GM18507 (cell line): Measurements from ENCODE around the gene SHLD1.

Experiments
- DNase-seq: peaks from one replicate; pipeline ENCODE4 v3.0.0; 2011; ENCODE audit warnings: low read depth; ENCODE audit not compliant: insufficient read length; ENCODE audit errors: extremely low spot score
- FAIRE-seq: peaks from 2 replicates; lab custom pipeline; 2011; peaks lifted over from hg19 to GRCh38; lab: Jason Lieb, UNC

The SHLD1 gene

DNA sequence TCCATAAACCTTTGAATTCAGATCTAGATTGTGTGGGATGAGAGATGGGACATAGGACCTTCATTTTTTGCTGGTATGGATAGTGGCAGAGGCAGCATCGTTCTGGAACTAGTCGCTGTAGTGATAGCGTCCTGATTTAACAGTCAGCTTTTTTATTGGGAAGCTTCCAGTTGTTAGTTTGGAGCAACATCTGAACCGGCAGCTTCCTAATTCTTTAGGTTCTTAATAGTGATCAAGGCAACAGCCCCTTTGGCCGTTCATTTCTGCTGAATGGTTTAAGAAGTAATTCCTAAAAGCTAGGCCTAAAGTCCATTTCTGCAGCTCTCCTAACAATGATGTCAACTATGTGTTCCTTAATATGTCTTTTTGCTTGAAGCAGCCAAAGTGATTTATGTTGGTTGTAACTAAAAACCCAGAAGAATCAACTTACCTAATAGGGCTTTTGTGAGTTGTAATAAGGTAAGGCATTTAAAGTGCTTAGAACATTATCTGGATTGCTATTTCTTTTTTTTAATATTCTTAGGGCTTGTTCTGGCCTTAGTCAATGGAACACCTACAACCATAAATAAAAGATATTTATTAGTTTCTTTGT lies 90.3 kb downstream of the SHLD1 start:
- FAIRE-seq (no peak), DNase-seq (no peak)

- DNase-seq (no peak), FAIRE-seq (no peak)
Observed at GRCh38 chr20:5841522-5841921, 91.3 kb downstream of the SHLD1 start.

DNA sequence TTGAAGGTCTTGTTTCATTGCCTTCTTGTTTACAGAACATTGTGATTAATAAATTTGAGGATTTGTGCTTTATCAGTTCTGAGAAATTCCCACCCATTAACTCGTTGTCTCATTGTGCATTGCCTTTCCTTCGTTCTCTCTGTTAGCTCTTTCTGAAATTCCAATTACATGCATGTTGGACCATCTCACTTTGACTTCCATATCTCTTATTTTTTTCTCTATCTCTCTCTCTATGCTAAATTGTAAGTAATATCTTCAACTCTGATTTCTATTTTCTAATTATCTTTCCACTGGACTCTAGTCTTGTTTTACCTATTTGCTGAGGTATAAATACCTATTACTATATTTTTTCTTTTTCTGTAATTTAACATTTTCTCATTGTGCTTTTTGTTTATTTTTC lies 92.3 kb downstream of the SHLD1 start:
- no peak for DNase-seq
- no peak for FAIRE-seq

- DNase-seq (peak; percentile 51), FAIRE-seq (peak; percentile 84)
Observed at GRCh38 chr20:5843054-5843592, 92.9 kb downstream of the SHLD1 start.

DNA sequence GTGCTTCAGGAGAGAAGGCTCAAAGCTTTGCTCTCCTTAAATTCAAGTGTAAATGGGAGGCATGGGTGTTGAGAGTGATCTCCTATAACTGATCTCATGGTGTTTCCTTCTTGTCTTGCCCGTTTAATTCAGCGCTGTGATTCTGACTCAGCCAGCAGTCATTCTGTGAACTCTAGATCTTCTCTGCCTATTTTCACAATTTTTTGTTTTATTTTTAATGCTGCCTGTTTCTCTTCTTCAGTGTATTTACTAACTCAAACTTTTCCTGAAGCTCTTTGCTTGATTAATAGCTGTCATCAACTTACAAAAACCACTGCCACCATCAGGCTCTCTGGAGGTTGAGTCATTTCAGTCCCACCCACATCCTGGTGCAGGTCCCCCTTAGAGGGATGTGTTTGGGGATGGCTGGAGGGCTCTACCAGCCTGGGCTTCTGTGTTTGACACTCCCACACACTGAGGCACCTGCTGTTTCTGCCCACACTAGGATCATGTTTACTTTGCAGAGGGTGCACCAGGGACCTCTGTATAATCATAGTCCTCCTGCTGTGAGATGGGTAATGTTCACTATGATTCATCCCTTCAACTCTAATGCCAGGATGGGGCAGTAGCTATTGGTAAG lies 94.0 kb downstream of the SHLD1 start:
- FAIRE-seq (peak; percentile 90), DNase-seq (peak; percentile 45)

DNA sequence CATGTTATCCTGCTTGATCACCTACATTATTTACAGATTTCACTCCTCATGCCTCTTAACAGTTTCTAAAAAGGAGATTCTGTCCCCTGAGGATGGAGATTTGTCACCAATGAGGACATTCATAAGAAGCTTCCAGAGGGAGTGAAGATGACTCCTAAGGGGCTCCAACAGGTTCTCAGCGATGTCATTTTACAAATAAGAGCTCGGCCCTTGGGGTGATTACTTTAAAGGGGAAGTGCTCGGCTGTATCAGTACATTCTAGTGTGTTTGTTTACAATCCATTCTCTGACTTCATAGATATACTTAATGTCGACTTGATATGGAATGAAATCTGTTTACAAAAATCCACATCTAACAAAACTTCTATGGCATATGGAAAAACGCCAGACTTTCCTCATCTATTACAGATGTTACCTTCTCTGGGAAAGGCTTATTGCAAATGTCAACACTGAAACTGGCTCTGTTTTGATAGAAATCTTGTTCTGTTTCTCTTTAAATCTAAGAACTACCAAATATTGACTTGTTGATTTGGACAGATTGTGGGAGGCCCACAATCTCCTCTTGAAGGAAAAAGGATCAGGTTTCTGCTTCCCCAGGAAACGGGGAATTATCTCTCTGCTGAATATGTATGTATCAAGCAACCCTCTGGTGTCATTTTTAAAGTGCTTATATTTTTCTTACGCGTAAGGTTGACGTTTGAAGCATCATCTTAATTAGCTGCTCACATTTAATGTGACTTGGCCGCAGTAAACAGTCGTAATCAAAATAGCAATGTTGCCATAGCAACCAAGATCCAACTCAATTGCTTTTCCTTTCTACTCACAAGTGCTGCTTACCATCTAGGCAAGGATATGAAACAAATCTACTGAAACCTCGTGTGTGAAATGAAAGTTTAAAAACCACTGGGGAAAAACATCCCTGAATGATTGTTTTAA lies 95.7 kb downstream of the SHLD1 start:
- FAIRE-seq: peak; percentile 55
- no peak for DNase-seq

DNA sequence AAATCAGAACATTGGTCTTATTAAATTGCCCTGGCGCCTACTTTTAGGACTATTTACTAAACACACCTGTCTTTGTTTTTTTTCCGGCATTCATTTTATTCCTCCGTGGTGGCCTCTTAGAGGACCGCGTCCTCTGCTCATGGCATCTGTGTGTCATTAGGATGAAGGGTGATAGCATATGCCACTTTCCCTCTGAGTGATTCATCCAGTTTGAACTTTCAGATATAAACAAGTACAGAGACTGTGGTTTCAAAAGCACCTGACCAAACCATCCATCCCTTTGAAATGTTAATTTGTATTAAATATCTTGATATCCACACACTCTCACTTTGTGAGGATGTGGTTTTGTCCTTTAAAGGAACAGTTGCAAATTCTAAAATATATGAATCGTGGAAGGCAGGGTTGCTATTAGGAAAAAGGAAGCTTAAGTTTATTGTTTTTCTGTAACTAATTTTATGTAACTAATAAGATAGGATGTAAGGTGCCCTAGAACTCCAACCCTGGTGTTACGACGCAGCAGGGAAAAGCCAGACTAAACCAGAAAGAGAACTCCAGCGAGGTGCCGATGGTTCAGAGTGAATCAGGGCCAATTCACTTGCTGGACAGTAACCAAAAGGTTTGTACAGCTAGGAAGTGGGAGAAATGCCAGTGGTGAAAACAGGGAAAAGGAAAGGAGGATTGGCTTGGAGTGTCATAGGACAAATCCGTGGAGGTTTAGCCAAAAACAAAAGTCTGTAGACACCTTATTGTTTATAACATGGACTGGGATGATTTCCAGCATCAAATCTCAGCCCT lies 98.7 kb downstream of the SHLD1 start:
- no peak for FAIRE-seq

GRCh38 chr20:5855939-5856338 lies 105.7 kb downstream of the SHLD1 start:
- FAIRE-seq (no peak), DNase-seq (no peak)

More for the DNA sequence above, 98.7 kb downstream of the SHLD1 start:
- DNase-seq: no peak

DNA sequence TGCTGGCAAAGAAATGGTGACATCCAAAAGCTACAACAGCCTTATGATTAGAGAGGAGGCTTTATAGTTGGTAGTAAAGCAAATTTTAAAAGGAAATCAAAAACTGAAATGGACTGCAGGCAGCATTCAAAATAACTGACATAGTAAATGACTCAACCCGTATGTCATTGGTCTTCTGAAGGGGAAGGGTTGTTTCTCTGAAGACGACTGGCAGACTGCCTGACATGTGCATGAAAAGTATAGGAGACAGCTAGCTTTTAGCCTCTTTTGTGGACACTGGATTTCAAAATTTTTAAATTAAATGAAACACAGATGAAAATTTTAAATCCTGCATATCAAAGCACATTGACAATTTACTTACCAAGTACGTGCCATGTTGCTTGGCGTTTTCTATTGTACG lies 109.4 kb downstream of the SHLD1 start:
- DNase-seq (no peak), FAIRE-seq (no peak)

- FAIRE-seq: no peak
- no peak for DNase-seq
Observed at GRCh38 chr20:5862703-5863039, 112.5 kb downstream of the SHLD1 start.

DNA sequence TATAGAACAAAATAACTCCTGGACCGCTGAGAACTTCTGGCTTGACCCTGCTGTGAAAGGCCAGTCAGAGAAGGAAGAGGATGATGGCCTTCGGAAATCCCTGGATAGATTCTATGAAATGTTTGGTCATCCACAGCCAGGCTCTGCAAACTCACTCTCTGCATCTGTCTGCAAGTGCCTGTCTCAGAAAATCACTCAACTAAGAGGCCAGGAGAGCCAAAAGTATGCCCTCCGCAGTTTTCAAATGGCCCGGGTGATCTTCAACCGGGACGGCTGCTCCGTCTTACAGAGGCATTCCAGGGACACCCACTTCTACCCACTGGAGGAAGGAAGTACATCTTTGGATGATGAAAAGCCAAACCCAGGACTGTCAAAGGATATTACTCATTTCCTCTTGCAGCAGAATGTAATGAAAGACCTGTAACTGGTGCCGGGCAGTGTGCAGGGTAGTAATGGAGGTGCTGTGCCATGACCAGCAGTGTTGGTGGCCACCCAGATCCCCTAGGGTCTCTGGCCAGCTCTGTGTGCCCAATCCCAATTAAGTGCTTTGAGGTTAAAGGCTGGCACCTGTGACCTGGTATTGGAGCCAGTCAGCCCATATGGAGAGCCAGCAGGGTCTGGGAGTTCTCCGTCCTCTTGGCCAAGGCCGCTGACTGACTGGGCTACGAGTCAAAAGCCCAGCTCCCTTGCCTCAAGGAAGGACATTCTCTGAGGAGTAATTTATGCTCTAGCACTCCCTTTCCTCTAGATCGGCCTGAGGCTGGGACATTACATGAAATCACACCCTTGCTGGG lies 113.0 kb downstream of the SHLD1 start:
- FAIRE-seq (no peak), DNase-seq (no peak)

GRCh38 chr20:5864428-5864827 lies 114.2 kb downstream of the SHLD1 start:
- no peak for FAIRE-seq
- no peak for DNase-seq

DNA sequence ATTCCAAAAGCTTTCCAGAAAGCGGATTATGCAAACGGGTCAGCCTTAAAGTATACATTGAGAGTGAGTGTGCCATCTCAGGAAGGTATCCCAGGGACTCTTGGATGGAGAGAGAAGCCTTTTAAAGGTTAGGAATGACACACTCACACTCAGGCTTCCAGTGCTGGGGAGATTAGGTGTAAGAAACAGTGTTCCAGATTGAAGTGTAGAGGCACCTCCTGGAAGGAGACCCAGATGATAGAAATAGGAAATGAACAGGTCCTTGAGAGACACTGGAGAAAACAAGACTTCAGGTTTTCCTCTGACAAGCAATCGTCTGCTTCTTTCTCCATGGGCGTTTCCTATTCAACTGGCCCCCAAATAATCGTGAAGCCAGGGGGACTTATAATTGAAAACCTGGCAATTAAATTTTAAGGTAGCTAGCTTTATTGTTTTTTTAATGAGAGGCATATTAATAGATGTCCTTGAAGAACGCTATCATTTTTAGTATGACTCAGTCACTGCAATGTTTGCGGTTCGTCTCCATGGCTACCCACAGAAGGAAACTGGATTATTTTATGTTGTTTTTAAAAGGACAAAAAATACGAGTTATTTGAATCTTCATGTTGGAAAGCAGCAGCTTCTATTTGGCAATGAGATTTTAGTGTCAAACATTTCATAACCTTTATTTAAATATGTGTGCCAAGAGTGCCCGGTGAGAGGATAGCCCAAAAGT lies 114.8 kb downstream of the SHLD1 start:
- no peak for DNase-seq
- no peak for FAIRE-seq

DNA sequence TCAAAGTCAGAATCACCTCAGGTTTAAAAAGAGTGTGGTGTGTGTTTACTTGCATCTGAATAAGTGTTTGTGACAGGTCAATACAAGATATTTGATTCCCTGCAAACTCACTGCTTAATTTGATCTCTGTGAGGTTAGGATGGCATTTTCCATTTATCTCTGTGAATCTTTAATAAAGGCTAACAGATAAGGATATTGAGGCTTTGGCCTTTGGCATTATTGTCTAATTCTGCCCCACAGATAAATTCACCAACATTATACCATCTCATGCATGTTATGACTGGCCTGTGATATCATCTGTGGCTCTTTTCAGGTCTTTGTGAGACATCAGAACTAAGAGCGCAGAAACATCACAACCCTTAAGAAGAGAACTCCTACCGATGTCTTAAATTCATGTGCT lies 115.4 kb downstream of the SHLD1 start:
- FAIRE-seq (no peak), DNase-seq (no peak)

GRCh38 chr20:5870568-5870981 lies 120.4 kb downstream of the SHLD1 start:
- FAIRE-seq (no peak), DNase-seq (no peak)

GRCh38 chr20:5871459-5872410 lies 121.5 kb downstream of the SHLD1 start:
- no peak for DNase-seq
- no peak for FAIRE-seq

DNA sequence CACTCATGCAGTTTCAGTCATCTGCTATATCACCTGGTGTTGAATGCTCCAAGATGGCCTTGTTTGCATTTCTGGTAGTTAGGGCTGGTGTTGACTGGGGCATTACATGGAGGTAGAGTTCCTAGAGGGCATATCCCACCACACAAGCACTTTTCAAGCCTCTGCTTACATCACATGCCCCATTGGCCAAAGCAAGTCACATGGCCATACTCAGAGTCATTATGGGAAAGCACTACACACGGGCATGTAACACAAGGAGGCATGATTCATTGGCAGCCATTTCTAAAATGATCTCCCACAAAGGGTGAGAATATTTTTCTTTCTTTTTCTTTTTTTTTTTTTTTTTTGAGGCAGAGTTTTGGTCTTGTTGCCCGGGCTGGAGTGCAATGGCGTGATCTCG lies 126.9 kb downstream of the SHLD1 start:
- DNase-seq: no peak
- no peak for FAIRE-seq
